Peyer's patch (tissue), 4 donors: Measurements from ENCODE around the gene RAB22A. TPM values are rescaled to one million over a fixed set of nuclear protein-coding genes. Genes with fewer than 3 reads are reported as not detected.

Experiments used
- DNase-seq, 3 donors: peaks; one replicate each; pipeline ENCODE4 v3.0.0-alpha.2; 2017 to 2019
- H3K27ac ChIP-seq, 4 donors: fragments of 200-600 bp; sonication (generic); one replicate each; pipeline ENCODE4 v1.5.1; 2016 to 2019
- H3K27me3 ChIP-seq, 2 donors: fragments of 200-600 bp; sonication (generic); one replicate each; pipeline ENCODE4 v1.5.1; 2019
- H3K36me3 ChIP-seq, 3 donors: fragments of 200-600 bp; sonication (generic); one replicate each; pipeline ENCODE4 v1.5.1; 2016 to 2019
- H3K4me1 ChIP-seq, 4 donors: fragments of 200-600 bp; sonication (generic); one replicate each; pipeline ENCODE4 v1.5.1; 2016 to 2019
- H3K4me3 ChIP-seq, 4 donors: fragments of 200-600 bp; sonication (generic); 1 replicate in 3 of 4; 2 replicates in 1 of 4; pipeline ENCODE4 v1.5.1; 2016 to 2019; ENCODE audit warnings: mild to moderate bottlenecking in 1 of 4
- H3K9me3 ChIP-seq, 4 donors: fragments of 200-600 bp; sonication (generic); one replicate each; pipeline ENCODE4 v1.5.1; 2016 to 2019; ENCODE audit warnings: mild to moderate bottlenecking in 1 of 4
- CTCF ChIP-seq, 6 experiments: fragments of 450-650 bp in 4 of 6; fragments of 200-600 bp in 2 of 6; sonication (generic) in 1 of 6; IDR thresholded peaks; one replicate each; pipeline ENCODE4 v1.5.1; 2017 to 2019; ENCODE audit warnings: antibody characterized with exemption in 6 of 6, mild to moderate bottlenecking in 3 of 6, moderate library complexity in 1 of 6
- POLR2A ChIP-seq, 2 donors: fragments of 450-650 bp; IDR thresholded peaks; one replicate each; pipeline ENCODE4 v1.5.1; 2017; ENCODE audit warnings: antibody characterized with exemption in 2 of 2, mild to moderate bottlenecking in 2 of 2, moderate library complexity in 2 of 2
- total RNA-seq, 4 donors: library from RNA; depleted of rRNA; stranded (reverse); fragments of >200 nt; gene quantifications; one replicate each; pipeline ENCODE4 v1.1.0, GENCODE V29; 2016

Gene RAB22A
- total RNA-seq, result 10 to 100 TPM; 12.4 to 29.4 (median 19.2) TPM

- Histone ChIP-seq H3K36me3 (peaks cover 0 to 13% (median 0%) of the 10 kb centered on the region in 3 donors), H3K4me3 (peak within 1 kb of the TSS; percentile 93 to 100 (median 96)), H3K9me3 (no peaks in the 10 kb centered on the region), H3K4me1 (peaks cover 0 to 24% (median 4%) of the 10 kb centered on the region in 4 donors), H3K27ac (peak within 1 kb of the TSS; percentile 88 to 98 (median 94)), H3K27me3 (no peaks in the 10 kb centered on the region)
- DNase-seq, result peak; percentile 79 to 93 (median 88)
- TF ChIP-seq CTCF (IDR thresholded peaks at IDR 0.05) (no peak), POLR2A (IDR thresholded peaks at IDR 0.05) (peak in 1 of 2 donors; percentile 92)
These were observed at the start of gene RAB22A for GRCh38 chr20:58309591-58310290. Gene RAB22A, plus strand, starts transcription at chr20:58309715. Its CDS starts 262 bp downstream, at chr20:58309977.

- no peaks in the 10 kb centered on the region for H3K27me3 ChIP-seq
- H3K27ac ChIP-seq, result no peak overlapping the region
- H3K4me1 ChIP-seq, result no peaks in the 10 kb centered on the region
- H3K4me3 ChIP-seq, result no peak overlapping the region
- TF ChIP-seq CTCF (IDR thresholded peaks at IDR 0.05) (no peak), POLR2A (IDR thresholded peaks at IDR 0.05) (no peak)
- H3K36me3 ChIP-seq, result peaks cover 0 to 24% (median 0%) of the 10 kb centered on the region in 3 donors
- no peaks in the 10 kb centered on the region for H3K9me3 ChIP-seq
- DNase-seq, result no peak
These were observed 49.5 kb upstream of the RAB22A start for GRCh38 chr20:58260006-58260405.

- Histone ChIP-seq H3K4me1 (no peaks in the 10 kb centered on the region), H3K27me3 (no peaks in the 10 kb centered on the region), H3K4me3 (no peak overlapping the region), H3K9me3 (no peaks in the 10 kb centered on the region), H3K36me3 (peaks cover 0 to 32% (median 0%) of the 10 kb centered on the region in 3 donors), H3K27ac (no peak overlapping the region)
- TF ChIP-seq CTCF (IDR thresholded peaks at IDR 0.05) (no peak), POLR2A (IDR thresholded peaks at IDR 0.05) (no peak)
- no peak for DNase-seq
These were observed 47.9 kb upstream of the RAB22A start for GRCh38 chr20:58261660-58262059.

GRCh38 chr20:58264271-58264670, 45.2 kb upstream of the RAB22A start:
- TF ChIP-seq CTCF (IDR thresholded peaks at IDR 0.05), result no peak
- TF ChIP-seq POLR2A (IDR thresholded peaks at IDR 0.05), result no peak
- DNase-seq, result peak in 1 of 3 donors; percentile 57
- Histone ChIP-seq H3K4me1 (peaks cover 0 to 11% (median 0%) of the 10 kb centered on the region in 4 donors), H3K36me3 (peaks cover 0 to 32% (median 0%) of the 10 kb centered on the region in 3 donors), H3K9me3 (no peaks in the 10 kb centered on the region), H3K27me3 (no peaks in the 10 kb centered on the region), H3K4me3 (no peak overlapping the region), H3K27ac (no peak overlapping the region)

- Histone ChIP-seq H3K27ac (no peak overlapping the region), H3K36me3 (peaks cover 0 to 30% (median 0%) of the 10 kb centered on the region in 3 donors), H3K9me3 (no peaks in the 10 kb centered on the region), H3K27me3 (no peaks in the 10 kb centered on the region), H3K4me1 (peaks cover 0 to 12% (median 0%) of the 10 kb centered on the region in 4 donors), H3K4me3 (no peak overlapping the region)
- no peak for DNase-seq
- no peak for TF ChIP-seq POLR2A (IDR thresholded peaks at IDR 0.05)
- TF ChIP-seq CTCF (IDR thresholded peaks at IDR 0.05), result no peak
These were observed 41.9 kb upstream of the RAB22A start for GRCh38 chr20:58267389-58268215.
